ENCODE data around the gene RALB. TPM values are rescaled to one million over a fixed set of nuclear protein-coding genes. Genes with fewer than 3 reads are reported as not detected.

RALB gene
- total and polyA plus RNA-seq, 2 of the 4 experiments (the other 2 are of a cell fraction) = 53.6 to 54.7 TPM

- Histone ChIP-seq H3K4ac (ENCODE audit: low read depth, low read length) (no peak overlapping the region), H2BK5ac (ENCODE audit: low read depth, low read length, poor library complexity, severe bottlenecking) (no peak overlapping the region), H3K27ac (ENCODE audit: insufficient read depth, low read length) (no peak overlapping the region), H4K5ac (ENCODE audit: low read depth, low read length) (no peak overlapping the region), H2BK15ac (ENCODE audit: low read depth, low read length) (no peak overlapping the region), H3K23ac (ENCODE audit: low read depth, low read length) (no peak overlapping the region), H3K18ac (ENCODE audit: low read depth, low read length) (no peak overlapping the region), H3K79me1 (ENCODE audit: low read depth in 1 of 2, low read length in 2 of 2) (peaks cover 39 to 75% of the 10 kb centered on the region in 2 experiments), H2AK5ac (ENCODE audit: low read depth, low read length) (no peak overlapping the region), H2BK120ac (ENCODE audit: low read depth, low read length) (no peak overlapping the region), H4K8ac (ENCODE audit: low read depth in 2 of 2, low read length in 2 of 2) (no peak overlapping the region), H3K9ac (ENCODE audit: low read depth, low read length) (no peak overlapping the region), H3K4me3 (ENCODE audit: insufficient read depth, low read depth, low read length) (no peak overlapping the region), H3K4me2 (ENCODE audit: low read depth, low read length) (no peak overlapping the region), H3K4me1 (ENCODE audit: control insufficient read depth, insufficient read depth, low read length) (peaks cover 7% of the 10 kb centered on the region), H3K9me1 (ENCODE audit: insufficient read depth, low read length) (peaks cover 23% of the 10 kb centered on the region), H3K36me3 (ENCODE audit: control insufficient read depth, insufficient read depth, low read length) (no peaks in the 10 kb centered on the region), H2BK20ac (ENCODE audit: low read depth, low read length) (no peak overlapping the region), H2AK9ac (replicated peaks; ENCODE audit: low read depth, low read length, poor library complexity) (no peak overlapping the region), H3K14ac (replicated peaks; ENCODE audit: low read depth, low read length) (no peak overlapping the region), H3K9me3 (ENCODE audit: control insufficient read depth, insufficient read depth, low read length) (peaks cover 5% of the 10 kb centered on the region), H4K91ac (ENCODE audit: insufficient read depth, low read depth, low read length) (no peak overlapping the region), H3K27me3 (ENCODE audit: control insufficient read depth, insufficient read depth, low read length) (no peaks in the 10 kb centered on the region), H4K20me1 (ENCODE audit: insufficient read depth, low read length) (peaks cover 56% of the 10 kb centered on the region), H3K56ac (ENCODE audit: extremely low read depth, insufficient read depth, low read length) (no peak overlapping the region), H2AFZ (replicated peaks; ENCODE audit: low read length, poor library complexity) (no peak overlapping the region)
- BruUV-seq (replicated peaks) = no TSS peak
- intact Hi-C loops (cut with micrococcal nuclease) = no loop called here
- DNase-seq (peak; percentile 63), ATAC-seq (ENCODE audit: low read depth) (peak; percentile 95)
- CTCF ChIA-PET = no interaction called here
- POLR2A ChIA-PET (ENCODE audit: unreplicated experiment) = interaction anchor here (0.6 kb wide), 1 partner anchor 43 kb away, joined by 6 read pairs; no protein-coding TSS in a partner anchor
- in situ Hi-C loops (cut with MboI; ENCODE audit: low sequenced_read_pairs) = no loop called here
- 100% methylated on average over 2 of the region's 10 CpGs; no CpG with 5 or more reads in 1 of the 2 experiments for WGBS, 2 experiments (ENCODE audit: extremely low coverage in 2 of 2, insufficient read length in 1 of 2)
- TF ChIP-seq FOS (IDR thresholded peaks at IDR 0.05; ENCODE audit: low read depth, low read length) (peak; percentile 46), CEBPB (IDR thresholded peaks at IDR 0.05; ENCODE audit: low read depth, low read length) (peak; percentile 92), RCOR1 (IDR thresholded peaks at IDR 0.05; ENCODE audit: insufficient replicate concordance, low read length) (no peak), NFE2L2 (IDR thresholded peaks at IDR 0.05; ENCODE audit: low read depth, low read length) (no peak)
- dilution Hi-C loops (cut with HindIII; ENCODE audit: low sequenced_read_pairs, unreplicated experiment) = no loop called here
Measured at GRCh38 chr2:120262761-120263428, 10.2 kb downstream of the RALB start.
